T-helper 1 cell (primary cell): Measurements from ENCODE around the gene UNC5A.

Source experiments
- DNase-seq, 5 donors: peaks; one replicate each; pipeline ENCODE4 v3.0.0-alpha.2; 2012 to 2020
- total RNA-seq, 4 donors: gene quantifications; one replicate each; lab custom pipeline; 2026; lab: John Stamatoyannopoulos, UW

Gene UNC5A
- total RNA-seq, result 0 reads per million in 4 donors

DNA sequence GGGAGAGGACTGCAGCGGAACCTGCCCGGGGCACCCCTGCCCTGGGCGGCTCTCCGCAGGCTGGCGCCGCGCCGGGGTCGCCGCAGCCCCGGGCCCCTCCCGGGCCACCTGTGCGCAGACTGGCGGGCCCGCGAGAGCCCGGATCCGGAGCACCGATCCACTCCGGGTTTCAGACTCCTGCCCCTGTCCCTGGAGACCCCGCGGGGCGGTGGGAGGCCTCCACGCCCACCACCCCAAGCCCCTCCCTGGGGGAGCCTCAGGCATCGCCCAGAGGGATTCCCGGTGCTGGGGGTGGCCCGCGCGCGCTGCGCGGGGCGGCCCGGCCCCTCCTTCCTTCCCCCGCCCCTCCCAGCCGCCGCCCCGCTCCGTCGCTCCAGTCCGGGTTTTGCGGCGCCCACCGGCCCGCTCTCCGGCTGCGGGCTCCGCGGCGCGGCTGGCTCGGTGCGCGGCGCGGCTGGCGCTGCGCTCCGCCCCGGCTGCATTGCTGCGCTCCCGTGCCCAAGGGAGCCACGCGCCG, at the start of gene UNC5A:
TSS of gene UNC5A (plus strand) at position 479 of the 517 bp plus-strand sequence. CDS start 192 bp downstream, outside the sequence.
- peak in 3 of 5 donors; percentile 34 to 44 (median 39) for DNase-seq

DNA sequence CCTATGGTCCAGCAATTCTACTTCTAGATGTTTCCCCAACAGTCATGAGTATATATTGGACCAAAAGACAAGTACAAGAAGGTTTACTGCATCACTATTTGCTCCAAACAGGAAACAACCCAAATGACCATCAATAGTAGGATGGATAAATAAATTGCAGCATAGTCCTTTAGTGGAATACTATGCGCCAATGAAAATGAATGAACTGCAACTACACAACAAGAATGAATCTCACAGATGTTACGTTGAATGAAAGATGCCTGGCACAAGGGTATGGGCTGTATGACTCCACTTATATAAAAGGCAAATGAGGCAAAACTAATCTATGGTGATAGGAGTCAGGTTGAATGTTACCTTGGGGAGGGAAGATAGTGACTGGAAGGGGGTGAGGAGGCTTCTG, 48.6 kb upstream of the UNC5A start:
- no peak for DNase-seq

DNA sequence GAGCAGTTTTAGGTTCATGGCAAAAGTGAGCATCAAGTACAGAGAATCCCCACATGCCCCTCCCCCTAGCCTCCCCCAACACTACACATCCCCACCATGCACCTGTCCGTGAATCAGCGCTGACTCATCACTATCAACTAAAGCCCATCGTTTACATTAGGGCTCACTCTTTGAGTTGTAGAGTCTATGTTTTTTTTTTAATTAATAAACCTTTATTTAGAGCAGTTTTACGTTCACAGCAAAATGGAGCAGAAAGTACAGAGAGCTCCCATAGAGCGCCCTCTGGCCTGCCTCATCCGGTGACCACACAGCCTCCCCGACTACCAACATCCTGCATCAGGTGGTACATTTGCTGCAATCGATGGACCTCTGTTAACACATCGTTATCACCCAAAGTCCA, 47.9 kb upstream of the UNC5A start:
- DNase-seq, result no peak

DNA sequence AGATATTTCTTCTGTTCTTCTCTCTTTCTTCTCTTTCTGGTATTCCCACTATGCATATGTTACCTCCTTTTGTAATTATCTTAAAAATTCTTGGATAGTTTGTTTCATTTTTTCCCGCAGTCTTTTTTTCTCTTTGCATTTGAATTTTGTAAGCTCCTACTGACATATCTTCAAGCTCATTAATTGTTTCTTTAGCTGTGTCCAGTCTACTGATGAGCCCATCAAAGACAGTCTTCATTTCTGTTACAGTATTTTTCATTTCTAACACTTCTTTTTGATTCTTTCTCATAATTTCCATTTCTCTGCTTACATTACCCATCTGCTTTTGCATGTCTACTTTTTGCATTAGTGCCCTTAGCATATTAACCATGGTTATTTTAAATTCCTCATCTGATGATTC, 44.7 kb upstream of the UNC5A start:
- DNase-seq, result no peak

DNA sequence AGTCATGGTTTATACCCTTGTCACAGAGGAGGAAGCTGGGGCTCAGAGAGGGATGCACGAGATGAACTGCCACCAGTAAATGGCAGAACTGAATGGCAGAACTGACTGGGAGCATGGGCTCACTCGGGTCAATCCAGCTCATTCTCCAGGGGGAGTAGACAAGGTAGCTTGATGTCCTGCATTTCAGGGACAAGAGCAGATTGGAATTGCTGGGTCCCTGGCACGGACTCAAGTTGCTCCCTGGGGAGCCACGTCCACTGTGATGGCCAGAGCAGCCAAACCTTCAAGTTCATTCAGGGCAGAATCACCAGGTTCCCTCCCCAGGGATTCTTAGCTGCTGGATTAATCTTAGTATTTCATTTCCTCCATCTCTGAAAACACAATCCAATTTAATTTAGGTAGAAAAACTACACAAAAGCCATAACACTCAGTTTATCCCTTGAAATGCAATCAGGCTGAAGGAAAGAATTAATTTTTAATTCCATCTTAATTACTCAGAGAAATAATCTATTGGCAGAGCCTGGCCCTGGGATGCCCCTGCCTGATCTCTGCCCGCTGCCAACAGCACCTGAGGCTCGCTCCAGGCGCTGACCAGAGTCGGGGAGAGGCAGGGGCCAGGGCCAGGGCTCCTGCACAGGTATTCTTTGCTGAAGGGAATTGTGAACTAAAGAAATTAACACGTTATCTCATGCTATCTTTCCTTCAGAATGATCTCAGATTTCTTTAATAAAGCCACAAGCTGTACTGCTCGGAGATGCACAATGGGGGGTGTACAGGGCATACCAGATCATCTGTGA, 42.0 kb upstream of the UNC5A start:
- no peak for DNase-seq

DNA sequence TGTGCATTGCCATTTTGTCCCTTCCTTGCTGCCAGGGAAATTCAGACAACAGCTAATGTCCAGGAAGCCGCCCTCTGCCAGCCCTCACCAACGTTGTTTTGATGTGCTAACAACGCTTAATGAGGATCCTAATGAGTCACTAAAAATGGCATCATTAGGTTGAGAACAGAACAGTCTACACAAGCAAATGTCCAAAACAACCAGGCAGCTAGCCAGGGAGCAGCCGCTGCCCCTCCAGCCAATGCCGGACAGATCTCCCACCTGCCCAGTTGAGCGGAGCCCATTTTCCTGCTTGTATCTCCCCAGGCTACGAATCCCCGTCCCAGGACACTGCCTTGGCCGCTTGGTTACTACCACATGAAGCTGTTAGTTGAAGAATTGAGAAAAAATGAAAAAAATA, 40.4 kb upstream of the UNC5A start:
- no peak for DNase-seq

DNA sequence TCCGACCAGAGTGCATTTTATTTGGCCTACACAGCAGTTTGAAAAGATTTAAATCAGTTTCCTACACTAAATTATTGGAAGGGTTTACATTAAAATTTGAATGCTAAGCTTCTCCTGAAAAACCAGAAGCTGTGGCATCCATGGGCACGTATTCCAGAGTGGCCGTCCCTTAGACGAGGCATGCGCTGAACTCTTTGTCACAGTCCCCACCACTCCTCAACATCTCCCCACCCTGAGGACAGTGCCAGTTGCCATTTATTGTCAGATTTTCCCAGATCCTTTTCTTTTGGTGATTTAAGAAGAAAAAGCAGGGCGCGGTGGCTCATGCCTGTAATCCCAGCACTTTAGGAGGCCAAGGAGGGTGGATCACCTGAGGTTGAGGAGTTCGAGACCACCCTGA, 39.9 kb upstream of the UNC5A start:
- no peak for DNase-seq

DNA sequence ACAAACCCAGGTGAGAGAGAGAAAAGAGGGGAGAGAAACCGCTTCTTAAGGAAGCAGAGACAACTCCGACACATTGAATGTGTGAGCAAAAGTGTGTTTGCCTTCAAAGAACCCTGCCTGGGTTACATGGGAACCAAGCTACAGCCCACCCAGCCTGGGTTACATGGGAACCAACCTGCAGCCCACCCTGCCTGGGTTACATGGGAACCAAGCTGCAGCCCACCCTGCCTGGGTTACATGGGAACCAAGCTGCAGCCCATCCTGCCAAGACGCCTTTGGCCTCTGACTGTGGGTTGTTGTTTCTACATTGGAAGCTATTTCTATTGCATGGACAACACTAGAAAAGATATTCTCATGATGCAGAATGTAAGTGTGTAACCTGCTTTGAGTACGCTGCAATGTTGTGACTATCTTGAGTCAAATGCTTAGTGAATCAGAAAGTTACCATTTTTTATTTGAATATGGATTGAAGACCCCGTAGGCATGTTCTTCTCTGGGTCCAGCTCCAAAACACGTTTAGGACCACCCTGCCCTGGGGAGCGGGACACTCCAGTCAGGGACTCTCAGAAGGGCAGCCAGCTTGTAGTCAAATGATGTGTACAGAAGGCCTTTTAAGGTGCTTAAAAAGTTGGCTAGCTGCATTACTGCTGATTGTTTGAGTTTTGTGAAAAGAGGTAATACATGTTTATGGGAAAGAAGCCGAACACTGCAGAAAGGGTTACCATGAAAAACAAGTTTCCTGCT, 39.1 kb upstream of the UNC5A start:
- DNase-seq, result no peak

DNA sequence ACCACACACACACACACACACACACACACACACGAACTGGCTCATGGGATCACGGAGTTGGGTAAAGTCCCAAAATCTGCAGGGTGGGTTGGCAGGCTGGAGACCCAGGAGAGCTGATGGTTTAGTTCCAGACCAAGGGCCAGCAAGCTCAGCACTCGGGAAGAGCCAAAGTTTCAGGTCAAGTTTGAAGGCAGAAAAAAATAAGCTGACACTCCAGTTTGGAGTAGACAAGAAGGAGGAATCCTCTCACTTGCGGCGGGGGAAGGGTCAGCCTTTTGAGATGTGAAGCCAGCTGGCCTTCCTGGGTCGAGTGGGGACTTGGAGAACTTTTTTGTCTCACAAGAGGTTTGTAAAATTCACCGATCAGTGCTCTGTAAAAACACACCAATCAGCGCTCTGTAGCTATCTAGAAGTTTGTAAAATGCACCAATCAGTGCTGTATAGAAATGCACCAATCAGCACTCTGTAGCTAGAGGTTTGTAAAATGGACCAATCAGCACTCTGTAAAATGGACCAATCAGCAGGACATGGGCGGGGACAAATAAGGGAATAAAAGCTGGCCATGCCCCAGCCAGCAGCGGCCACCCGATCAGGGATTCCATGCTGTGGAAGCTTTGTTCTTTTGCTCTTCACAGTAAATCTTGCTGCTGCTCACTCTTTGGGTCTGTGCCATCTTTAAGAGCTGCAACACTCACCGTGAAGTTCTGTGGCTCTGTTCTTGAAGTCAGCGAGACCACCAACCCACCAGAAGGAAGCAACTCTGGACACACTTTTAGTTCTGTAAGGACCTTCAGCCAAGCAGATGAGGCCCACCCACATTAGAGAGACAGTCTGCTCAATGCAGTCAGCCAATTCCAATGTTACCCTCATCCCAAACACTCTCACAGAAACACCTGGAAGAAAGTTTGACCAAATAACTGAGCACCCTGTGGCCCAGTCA, 37.8 kb upstream of the UNC5A start:
- no peak for DNase-seq

DNA sequence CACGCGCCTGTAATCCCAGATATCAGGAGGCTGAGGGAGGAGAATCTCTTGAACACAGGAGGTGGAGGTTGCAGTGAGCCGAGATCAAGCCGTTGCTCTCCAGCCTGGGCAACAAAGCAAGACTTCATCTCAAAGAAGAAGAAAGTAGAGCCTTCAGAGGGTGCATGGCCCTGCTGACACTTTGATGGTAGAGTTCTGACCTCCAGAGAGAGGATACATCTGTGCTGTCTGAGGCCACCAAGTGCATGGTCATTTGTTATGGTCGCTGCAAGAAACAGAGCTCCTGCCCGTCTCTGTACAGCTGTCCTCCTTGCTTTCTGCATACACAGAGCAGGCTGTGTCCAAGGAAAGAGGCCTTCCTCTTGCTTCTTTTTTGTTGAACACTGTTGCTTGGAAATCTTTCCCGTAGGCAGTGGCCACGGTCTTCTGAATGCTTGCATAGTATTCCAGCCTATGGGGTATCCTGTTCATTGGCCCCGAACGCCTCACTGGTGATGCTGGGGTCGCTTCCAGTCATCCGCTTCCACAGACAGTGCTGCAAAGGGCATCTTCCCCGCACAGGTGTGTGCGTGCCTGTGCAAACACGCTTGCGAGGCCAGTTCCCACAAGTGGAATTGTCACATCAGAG, 36.8 kb upstream of the UNC5A start:
- no peak for DNase-seq

DNA sequence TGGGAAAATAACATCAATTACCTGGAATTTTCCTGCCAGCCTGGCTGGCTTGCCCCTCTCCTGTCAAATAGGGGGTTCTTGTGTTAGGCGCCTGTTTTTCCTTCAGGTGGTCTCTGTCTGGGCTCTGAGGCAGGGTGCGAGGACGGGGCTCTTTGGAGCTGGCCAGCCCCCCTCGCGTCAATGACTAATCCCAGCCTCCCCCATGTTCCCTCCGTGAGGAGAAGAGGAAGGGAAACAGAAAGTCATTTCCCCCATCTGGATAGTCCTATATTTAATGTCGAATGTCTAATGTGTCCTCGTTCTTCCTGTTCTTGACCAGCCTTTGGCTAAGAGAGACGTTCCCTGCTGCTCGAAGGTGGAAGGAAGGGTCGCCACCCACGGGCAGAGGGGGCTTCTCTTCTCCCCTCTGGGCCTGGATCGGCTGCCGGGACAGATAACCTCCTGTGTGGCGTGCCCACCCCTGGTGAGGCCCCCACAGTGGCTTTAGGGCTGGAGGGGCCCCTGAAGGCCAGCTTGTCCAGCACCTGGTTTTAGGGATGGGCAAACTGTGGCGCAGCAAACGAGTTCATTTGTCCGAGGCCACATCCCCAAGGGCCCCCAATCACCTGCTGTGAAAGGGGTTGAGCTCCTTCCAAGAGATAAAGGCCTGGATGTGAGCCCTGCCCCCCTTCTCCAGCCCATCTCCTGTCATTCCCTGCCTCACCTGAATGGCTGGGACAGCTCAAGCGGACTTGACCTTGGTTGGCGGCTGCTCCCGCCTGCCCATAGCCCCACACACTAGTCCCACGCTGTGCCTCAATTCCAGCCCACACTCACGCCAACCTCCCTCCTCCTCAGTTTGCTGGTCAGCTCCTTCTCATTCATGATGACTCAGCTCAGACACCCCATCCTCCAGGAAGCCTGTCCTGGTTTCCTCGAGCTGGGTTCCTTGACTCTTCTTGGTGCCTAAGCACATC, 35.9 kb upstream of the UNC5A start:
- DNase-seq, result no peak

DNA sequence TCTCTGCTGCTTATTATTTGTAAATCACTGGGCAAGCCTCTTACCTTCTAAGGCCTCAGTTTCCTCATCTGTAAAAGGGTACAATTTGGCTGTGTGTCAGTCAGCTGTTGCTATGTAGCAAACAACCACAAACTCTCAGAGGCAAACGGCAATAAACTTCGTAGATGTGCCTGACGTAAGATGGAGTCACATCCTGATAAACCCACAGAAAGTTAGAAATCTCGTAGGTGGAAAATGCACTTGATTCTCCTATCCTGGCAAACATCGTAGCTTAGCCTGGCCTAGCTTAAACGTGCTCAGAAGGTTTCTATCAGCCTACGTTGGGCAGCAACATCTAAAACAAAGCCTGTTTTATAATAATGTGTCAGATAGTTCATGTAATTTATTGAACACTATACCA, 35.0 kb upstream of the UNC5A start:
- peak in 1 of 5 donors; percentile 29 for DNase-seq

DNA sequence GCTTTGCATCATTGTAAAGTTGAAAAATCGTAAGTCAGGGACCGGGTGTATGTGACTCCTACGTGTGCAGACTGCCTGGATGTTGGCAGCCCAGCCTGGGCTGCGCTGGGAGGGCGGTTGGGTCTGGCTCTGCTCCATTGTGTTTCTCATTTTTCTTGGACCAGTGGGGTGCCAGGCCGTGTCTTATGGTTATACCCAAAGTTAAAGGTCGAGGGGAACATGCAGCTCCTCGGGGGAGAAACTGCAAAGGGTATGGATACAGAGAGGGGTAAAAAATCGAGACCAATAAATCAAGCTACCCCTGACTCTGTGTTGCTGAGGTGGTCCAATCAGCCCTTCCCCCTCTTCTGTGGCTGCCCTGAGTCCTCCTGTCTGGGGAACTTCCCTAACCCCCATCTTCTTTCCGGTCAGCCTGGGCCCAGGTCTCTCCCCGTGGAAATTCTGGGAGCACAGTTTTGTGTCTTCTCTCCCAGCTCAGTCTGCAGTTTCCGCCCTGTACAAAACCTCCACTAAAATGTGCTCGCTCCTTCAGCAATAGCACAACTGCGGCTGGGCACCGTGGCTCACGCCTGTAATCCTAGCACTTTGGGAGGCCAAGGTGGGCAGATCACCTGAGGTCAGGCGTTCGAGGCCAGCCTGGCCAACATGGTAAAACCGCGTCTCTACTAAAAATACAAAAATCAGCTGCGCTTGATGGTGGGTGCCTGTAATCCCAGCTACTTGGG, 34.1 kb upstream of the UNC5A start:
- no peak for DNase-seq

DNA sequence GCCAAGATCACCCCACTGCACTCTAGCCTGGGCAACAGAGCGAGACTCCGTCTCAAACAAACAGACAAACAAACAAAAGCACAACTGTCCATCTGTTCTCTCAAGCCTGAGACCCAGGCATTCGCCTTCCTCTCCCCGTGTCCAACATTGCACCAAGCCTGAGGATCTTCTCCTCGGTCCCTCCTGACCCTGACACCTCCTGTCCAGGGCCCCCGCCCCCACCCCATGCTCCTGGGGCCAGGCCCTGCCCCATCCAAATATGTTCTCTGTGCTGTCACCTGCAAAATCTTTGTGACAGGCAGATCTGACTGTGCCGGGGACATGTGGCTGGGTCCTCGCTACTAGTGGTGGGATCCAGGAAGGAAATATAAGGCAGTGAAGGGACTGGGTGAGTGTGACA, 33.4 kb upstream of the UNC5A start:
- DNase-seq, result no peak

DNA sequence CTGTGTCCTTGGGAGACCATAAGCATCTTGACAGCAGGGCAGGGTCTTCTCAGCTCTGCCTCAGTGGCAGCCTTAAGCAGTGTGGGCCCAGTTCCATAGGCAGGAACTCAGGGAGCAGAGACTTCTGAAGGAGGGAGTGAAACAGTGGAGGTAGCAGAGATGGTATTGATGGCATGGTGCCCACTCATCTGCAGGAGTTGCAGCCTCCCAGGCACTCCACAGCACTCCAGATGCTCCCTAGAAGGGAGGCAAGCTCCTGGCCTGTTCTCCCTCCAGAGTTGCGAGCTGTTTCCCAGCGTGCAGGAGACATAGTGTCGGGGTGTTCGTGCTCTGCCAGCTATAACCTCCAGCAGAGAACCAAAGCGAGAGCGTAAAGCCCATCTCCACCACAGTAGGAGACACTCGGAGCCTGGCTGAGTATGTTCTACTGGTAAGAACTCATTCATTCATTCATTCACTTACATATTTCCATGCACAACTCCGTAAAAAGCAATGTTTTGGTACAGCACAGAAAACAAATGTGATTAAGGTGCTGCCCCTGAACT, 31.4 kb upstream of the UNC5A start:
- no peak for DNase-seq

DNA sequence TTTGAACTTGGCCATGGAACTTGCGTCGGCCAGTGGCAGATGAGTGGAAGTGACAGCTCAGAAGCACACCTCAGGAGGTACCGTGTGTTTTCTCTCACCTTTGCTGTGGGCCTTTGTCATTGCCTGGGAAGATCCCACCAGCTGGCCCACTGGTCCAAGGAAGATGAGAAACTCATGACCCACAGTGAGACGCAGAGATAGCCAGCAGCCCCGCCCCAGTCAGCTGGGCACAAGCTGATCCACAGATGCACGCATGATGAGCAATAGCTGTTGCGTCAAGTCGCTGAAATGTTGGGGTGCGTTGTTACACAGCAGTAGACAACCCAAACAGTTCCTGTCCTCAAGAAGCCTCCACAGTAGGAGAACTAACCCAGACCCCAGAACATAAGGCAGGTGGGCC, 30.8 kb upstream of the UNC5A start:
- no peak for DNase-seq

DNA sequence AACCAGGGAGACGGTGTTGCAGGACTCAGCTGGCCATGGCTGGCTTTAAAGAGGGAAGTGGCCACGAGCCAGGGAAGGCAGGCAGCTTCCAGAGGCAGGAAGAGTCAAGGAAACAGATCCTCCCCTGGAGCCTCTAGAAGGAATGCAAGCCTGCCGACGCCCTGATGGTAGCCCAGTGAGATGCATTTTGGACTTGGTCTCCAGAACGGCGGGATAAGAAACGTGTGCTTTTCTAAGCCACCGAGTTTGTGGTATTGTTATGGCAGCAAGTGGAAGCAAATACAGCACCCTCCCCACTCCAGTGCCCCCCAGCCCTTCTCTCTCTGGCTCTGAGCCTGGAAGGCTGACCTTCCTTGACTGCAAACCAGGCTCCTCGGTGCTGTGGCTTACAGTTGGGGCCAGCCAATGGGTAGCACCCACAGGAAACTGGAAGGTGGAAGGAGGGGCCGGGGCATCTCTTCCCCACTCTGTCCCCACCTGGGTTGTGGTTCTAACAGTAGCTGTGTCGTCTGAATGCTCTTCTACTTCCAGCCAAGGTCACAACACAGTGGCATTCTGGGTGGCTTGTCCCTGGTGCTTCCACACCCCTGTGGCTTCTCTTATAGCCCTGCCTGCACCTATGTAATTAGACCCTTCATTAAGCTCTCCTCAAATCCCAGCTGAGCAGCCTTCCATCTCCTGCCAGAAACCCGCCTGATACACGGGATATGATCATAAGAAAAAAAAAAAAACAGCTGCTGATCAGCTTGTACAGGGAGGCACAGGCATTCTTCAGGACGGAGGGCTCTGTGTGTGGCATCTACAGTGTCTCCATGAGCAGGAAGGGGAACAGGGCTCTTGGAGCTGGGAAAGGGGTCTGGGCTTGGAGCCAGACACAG, 29.9 kb upstream of the UNC5A start:
- DNase-seq, result no peak

DNA sequence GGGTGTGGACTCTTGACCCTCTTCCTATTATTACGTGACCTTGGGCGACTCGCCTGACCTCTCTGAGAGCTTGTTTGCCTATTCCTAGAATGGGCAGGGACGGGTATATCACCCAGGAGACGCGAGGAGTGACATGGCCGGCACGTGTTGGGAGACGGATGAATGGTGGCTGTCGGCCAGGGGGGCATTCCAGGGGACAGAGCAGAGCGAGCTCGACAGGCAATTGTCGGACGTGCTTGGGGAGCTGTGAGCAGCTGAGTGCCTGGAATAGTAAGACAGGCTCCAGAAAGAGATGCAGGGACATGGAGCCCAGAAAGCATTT, 29.3 kb upstream of the UNC5A start:
- no peak for DNase-seq
